Measurements from ENCODE around the gene PCDH1. TPM values are rescaled to one million over a fixed set of nuclear protein-coding genes. Genes with fewer than 3 reads are reported as not detected.

Gene PCDH1
- polyA plus RNA-seq, 4 donors = 15.7 to 43.9 (median 24.8) TPM

GRCh38 chr5:141839015-141839513 is 39.1 kb downstream of the PCDH1 start:
- Histone ChIP-seq H3K4me1 (ENCODE audit: control insufficient read depth in 3 of 3, insufficient read depth in 2 of 3, low read depth in 1 of 3, low read length in 2 of 3) (peaks cover 10 to 45% (median 12%) of the 10 kb centered on the region in 3 donors), H3K27me3 (ENCODE audit: control insufficient read depth in 3 of 3, insufficient read depth in 3 of 3, low read length in 3 of 3) (no peaks in the 10 kb centered on the region), H3K9me3 (ENCODE audit: control insufficient read depth in 2 of 2, insufficient read depth in 1 of 2, low read depth in 1 of 2, low read length in 1 of 2) (no peaks in the 10 kb centered on the region), H3K27ac (ENCODE audit: low read depth in 1 of 3, low read length in 2 of 3) (peak overlapping the region in 1 of 3 donors; percentile 37), H3K4me3 (ENCODE audit: low read depth in 1 of 3, low read length in 3 of 3) (no peak overlapping the region), H3K36me3 (ENCODE audit: control insufficient read depth in 3 of 3, insufficient read depth in 2 of 3, low read depth in 1 of 3, low read length in 3 of 3) (peaks cover 0 to 7% (median 0%) of the 10 kb centered on the region in 3 donors)
- 51 to 73% (median 69%) methylated on average over 11 of the region's 11 CpGs for WGBS, 3 donors
- DNase-seq (no peak), FAIRE-seq (no peak)

GRCh38 chr5:141838326-141839014 is 39.7 kb downstream of the PCDH1 start:
- Histone ChIP-seq H3K4me3 (ENCODE audit: low read depth in 1 of 3, low read length in 3 of 3) (no peak overlapping the region), H3K9me3 (ENCODE audit: control insufficient read depth in 2 of 2, insufficient read depth in 1 of 2, low read depth in 1 of 2, low read length in 1 of 2) (no peaks in the 10 kb centered on the region), H3K36me3 (ENCODE audit: control insufficient read depth in 3 of 3, insufficient read depth in 2 of 3, low read depth in 1 of 3, low read length in 3 of 3) (peaks cover 0 to 7% (median 0%) of the 10 kb centered on the region in 3 donors), H3K27ac (ENCODE audit: low read depth in 1 of 3, low read length in 2 of 3) (peak overlapping the region in 1 of 3 donors; percentile 37), H3K27me3 (ENCODE audit: control insufficient read depth in 3 of 3, insufficient read depth in 3 of 3, low read length in 3 of 3) (no peaks in the 10 kb centered on the region), H3K4me1 (ENCODE audit: control insufficient read depth in 3 of 3, insufficient read depth in 2 of 3, low read depth in 1 of 3, low read length in 2 of 3) (peaks cover 6 to 41% (median 9%) of the 10 kb centered on the region in 3 donors)
- FAIRE-seq = no peak
- DNase-seq = peak in 1 of 2 donors; percentile 36
- WGBS, 3 donors = 34 to 60% (median 55%) methylated on average over 11 of the region's 11 CpGs

- FAIRE-seq (no peak), DNase-seq (no peak)
- peak overlapping the region in 1 of 3 donors; percentile 59 for H3K27ac ChIP-seq (ENCODE audit: low read depth in 1 of 3, low read length in 2 of 3)
- WGBS, 3 donors = 37 to 75% (median 71%) methylated on average over 13 of the region's 13 CpGs
- H3K9me3 ChIP-seq (ENCODE audit: control insufficient read depth in 2 of 2, insufficient read depth in 1 of 2, low read depth in 1 of 2, low read length in 1 of 2) = no peaks in the 10 kb centered on the region
- peaks cover 0 to 24% (median 3%) of the 10 kb centered on the region in 3 donors for H3K4me1 ChIP-seq (ENCODE audit: control insufficient read depth in 3 of 3, insufficient read depth in 2 of 3, low read depth in 1 of 3, low read length in 2 of 3)
- no peak overlapping the region for H3K4me3 ChIP-seq (ENCODE audit: low read depth in 1 of 3, low read length in 3 of 3)
- no peaks in the 10 kb centered on the region for H3K27me3 ChIP-seq (ENCODE audit: control insufficient read depth in 3 of 3, insufficient read depth in 3 of 3, low read length in 3 of 3)
- H3K36me3 ChIP-seq (ENCODE audit: control insufficient read depth in 3 of 3, insufficient read depth in 2 of 3, low read depth in 1 of 3, low read length in 3 of 3) = peaks cover 0 to 7% (median 0%) of the 10 kb centered on the region in 3 donors
These were observed 42.1 kb downstream of the PCDH1 start for GRCh38 chr5:141835928-141836670.

- Histone ChIP-seq H3K4me3 (ENCODE audit: low read depth in 1 of 3, low read length in 3 of 3) (no peak overlapping the region), H3K27ac (ENCODE audit: low read depth in 1 of 3, low read length in 2 of 3) (no peak overlapping the region), H3K4me1 (ENCODE audit: control insufficient read depth in 3 of 3, insufficient read depth in 2 of 3, low read depth in 1 of 3, low read length in 2 of 3) (peaks cover 0 to 9% (median 3%) of the 10 kb centered on the region in 3 donors), H3K9me3 (ENCODE audit: control insufficient read depth in 2 of 2, insufficient read depth in 1 of 2, low read depth in 1 of 2, low read length in 1 of 2) (no peaks in the 10 kb centered on the region), H3K27me3 (ENCODE audit: control insufficient read depth in 3 of 3, insufficient read depth in 3 of 3, low read length in 3 of 3) (no peaks in the 10 kb centered on the region), H3K36me3 (ENCODE audit: control insufficient read depth in 3 of 3, insufficient read depth in 2 of 3, low read depth in 1 of 3, low read length in 3 of 3) (peaks cover 0 to 7% (median 0%) of the 10 kb centered on the region in 3 donors)
- FAIRE-seq = no peak
- DNase-seq = no peak
- 20 to 49% (median 44%) methylated on average over 2 of the region's 2 CpGs for WGBS, 3 donors
These were observed 43.9 kb downstream of the PCDH1 start for GRCh38 chr5:141834331-141834730.

- DNase-seq (no peak), FAIRE-seq (no peak)
- Histone ChIP-seq H3K36me3 (ENCODE audit: control insufficient read depth in 3 of 3, insufficient read depth in 2 of 3, low read depth in 1 of 3, low read length in 3 of 3) (peaks cover 0 to 9% (median 0%) of the 10 kb centered on the region in 3 donors), H3K4me1 (ENCODE audit: control insufficient read depth in 3 of 3, insufficient read depth in 2 of 3, low read depth in 1 of 3, low read length in 2 of 3) (peaks cover 0 to 9% (median 3%) of the 10 kb centered on the region in 3 donors), H3K9me3 (ENCODE audit: control insufficient read depth in 2 of 2, insufficient read depth in 1 of 2, low read depth in 1 of 2, low read length in 1 of 2) (no peaks in the 10 kb centered on the region), H3K27ac (ENCODE audit: low read depth in 1 of 3, low read length in 2 of 3) (no peak overlapping the region), H3K27me3 (ENCODE audit: control insufficient read depth in 3 of 3, insufficient read depth in 3 of 3, low read length in 3 of 3) (no peaks in the 10 kb centered on the region), H3K4me3 (ENCODE audit: low read depth in 1 of 3, low read length in 3 of 3) (no peak overlapping the region)
- WGBS, 3 donors = 84 to 90% (median 87%) methylated on average over 4 of the region's 4 CpGs
These were observed 46.1 kb downstream of the PCDH1 start for GRCh38 chr5:141832131-141832530.

- Histone ChIP-seq H3K4me1 (ENCODE audit: control insufficient read depth in 3 of 3, insufficient read depth in 2 of 3, low read depth in 1 of 3, low read length in 2 of 3) (peaks cover 0 to 3% (median 0%) of the 10 kb centered on the region in 3 donors), H3K4me3 (ENCODE audit: low read depth in 1 of 3, low read length in 3 of 3) (no peak overlapping the region), H3K27me3 (ENCODE audit: control insufficient read depth in 3 of 3, insufficient read depth in 3 of 3, low read length in 3 of 3) (no peaks in the 10 kb centered on the region), H3K27ac (ENCODE audit: low read depth in 1 of 3, low read length in 2 of 3) (no peak overlapping the region), H3K9me3 (ENCODE audit: control insufficient read depth in 2 of 2, insufficient read depth in 1 of 2, low read depth in 1 of 2, low read length in 1 of 2) (no peaks in the 10 kb centered on the region), H3K36me3 (ENCODE audit: control insufficient read depth in 3 of 3, insufficient read depth in 2 of 3, low read depth in 1 of 3, low read length in 3 of 3) (peaks cover 0 to 5% (median 0%) of the 10 kb centered on the region in 3 donors)
- DNase-seq (no peak), FAIRE-seq (no peak)
- WGBS, 3 donors = 71 to 82% (median 74%) methylated on average over 4 of the region's 4 CpGs
These were observed 50.0 kb downstream of the PCDH1 start for GRCh38 chr5:141828162-141828561.

- Histone ChIP-seq H3K27ac (ENCODE audit: low read depth in 1 of 3, low read length in 2 of 3) (peak overlapping the region in 1 of 3 donors; percentile 28), H3K27me3 (ENCODE audit: control insufficient read depth in 3 of 3, insufficient read depth in 3 of 3, low read length in 3 of 3) (no peaks in the 10 kb centered on the region), H3K4me3 (ENCODE audit: low read depth in 1 of 3, low read length in 3 of 3) (no peak overlapping the region), H3K36me3 (ENCODE audit: control insufficient read depth in 3 of 3, insufficient read depth in 2 of 3, low read depth in 1 of 3, low read length in 3 of 3) (peaks cover 0 to 5% (median 0%) of the 10 kb centered on the region in 3 donors), H3K9me3 (ENCODE audit: control insufficient read depth in 2 of 2, insufficient read depth in 1 of 2, low read depth in 1 of 2, low read length in 1 of 2) (no peaks in the 10 kb centered on the region), H3K4me1 (ENCODE audit: control insufficient read depth in 3 of 3, insufficient read depth in 2 of 3, low read depth in 1 of 3, low read length in 2 of 3) (no peaks in the 10 kb centered on the region)
- FAIRE-seq (no peak), DNase-seq (no peak)
- 54 to 81% (median 72%) methylated on average over 4 of the region's 4 CpGs for WGBS, 3 donors
These were observed 51.5 kb downstream of the PCDH1 start for GRCh38 chr5:141826674-141827073.

GRCh38 chr5:141825791-141826560 is 52.2 kb downstream of the PCDH1 start:
- no peaks in the 10 kb centered on the region for H3K27me3 ChIP-seq (ENCODE audit: control insufficient read depth in 3 of 3, insufficient read depth in 3 of 3, low read length in 3 of 3)
- peaks cover 0 to 5% (median 0%) of the 10 kb centered on the region in 3 donors for H3K36me3 ChIP-seq (ENCODE audit: control insufficient read depth in 3 of 3, insufficient read depth in 2 of 3, low read depth in 1 of 3, low read length in 3 of 3)
- H3K27ac ChIP-seq (ENCODE audit: low read depth in 1 of 3, low read length in 2 of 3) = no peak overlapping the region
- H3K4me1 ChIP-seq (ENCODE audit: control insufficient read depth in 3 of 3, insufficient read depth in 2 of 3, low read depth in 1 of 3, low read length in 2 of 3) = no peaks in the 10 kb centered on the region
- DNase-seq (no peak), FAIRE-seq (no peak)
- 46 to 58% (median 57%) methylated on average over 10 of the region's 10 CpGs for WGBS, 3 donors
- no peaks in the 10 kb centered on the region for H3K9me3 ChIP-seq (ENCODE audit: control insufficient read depth in 2 of 2, insufficient read depth in 1 of 2, low read depth in 1 of 2, low read length in 1 of 2)
- no peak overlapping the region for H3K4me3 ChIP-seq (ENCODE audit: low read depth in 1 of 3, low read length in 3 of 3)
